CD4-positive, alpha-beta T cell (primary cell): ENCODE data around the gene LCAT. TPM values are rescaled to one million over a fixed set of nuclear protein-coding genes. Genes with fewer than 3 reads are reported as not detected.

ENCODE experiments used
- ATAC-seq: fragments of 200-7000 bp; cut with Tn5 transposase; one replicate; pipeline ENCODE4 v1.10.0; 2022; ENCODE audit warnings: mild to moderate bottlenecking; ENCODE audit not compliant: poor library complexity
- CTCF ChIA-PET: fragments of 350-600 bp; sonication (Branson Sonifier 250); formaldehyde crosslinking; loops from one replicate; lab custom pipeline; 2021; ENCODE audit warnings: antibody characterized with exemption, inconsistent platforms; lab: Charles Lee
- POLR2A ChIA-PET: fragments of 350-600 bp; sonication (Branson Sonifier 250); formaldehyde crosslinking; loops from one replicate; lab custom pipeline; 2021; ENCODE audit warnings: antibody characterized with exemption, inconsistent platforms; lab: Charles Lee
- DNase-seq, 14 experiments: peaks; one replicate each; pipeline ENCODE4 v3.0.0-alpha.2; 2013 to 2020; ENCODE audit warnings: mixed read lengths in 2 of 14
- H3K27ac ChIP-seq, 2 donors: one replicate each; pipeline versions ENCODE4 v1.5.1 to v1.7.0; 2013; ENCODE audit warnings: low read length in 2 of 2, low read depth in 1 of 2, mild to moderate bottlenecking in 1 of 2
- H3K27me3 ChIP-seq, 2 experiments: 1 replicate in 1 of 2; 2 replicates in 1 of 2; pipeline versions ENCODE4 v1.6.1 to v1.7.0; 2013; ENCODE audit warnings: low read length in 2 of 2, control low read depth in 1 of 2, mild to moderate bottlenecking in 1 of 2, moderate library complexity in 1 of 2; ENCODE audit not compliant: insufficient read depth in 2 of 2, control insufficient read depth in 1 of 2
- H3K36me3 ChIP-seq: one replicate; pipeline ENCODE4 v1.6.1; 2013; ENCODE audit warnings: low read length, control low read depth; ENCODE audit not compliant: insufficient read depth
- H3K4me1 ChIP-seq: one replicate; pipeline ENCODE4 v1.6.1; 2013; ENCODE audit warnings: low read length, control low read depth; ENCODE audit not compliant: insufficient read depth
- H3K4me3 ChIP-seq: one replicate; pipeline ENCODE4 v1.5.1; 2013; ENCODE audit warnings: mild to moderate bottlenecking, low read length, moderate library complexity
- H3K9me3 ChIP-seq, 2 experiments: 1 replicate in 1 of 2; 2 replicates in 1 of 2; pipeline versions ENCODE4 v1.6.1 to v1.7.0; 2013; ENCODE audit warnings: low read length in 2 of 2, mild to moderate bottlenecking in 2 of 2, control low read depth in 1 of 2, moderate library complexity in 1 of 2; ENCODE audit not compliant: control insufficient read depth in 1 of 2, insufficient read depth in 1 of 2
- H3K27ac Mint-ChIP-seq: one replicate; pipeline ENCODE4 v1.8.0; 2020; ENCODE audit warnings: mixed read lengths
- H3K27me3 Mint-ChIP-seq: one replicate; pipeline ENCODE4 v1.8.0; 2021; ENCODE audit warnings: mixed read lengths
- H3K36me3 Mint-ChIP-seq: one replicate; pipeline ENCODE4 v1.8.0; 2021; ENCODE audit warnings: low read depth, mixed read lengths
- H3K4me1 Mint-ChIP-seq: one replicate; pipeline ENCODE4 v1.8.0; 2021; ENCODE audit warnings: low read depth, mixed read lengths
- H3K4me3 Mint-ChIP-seq: one replicate; pipeline ENCODE4 v1.8.0; 2020; ENCODE audit warnings: mild to moderate bottlenecking, mixed read lengths
- H3K9me3 Mint-ChIP-seq: one replicate; pipeline ENCODE4 v1.8.0; 2020; ENCODE audit warnings: mixed read lengths
- CTCF ChIP-seq: fragments of 200-600 bp; IDR thresholded peaks from one replicate; pipeline ENCODE4 v1.8.0; 2022; ENCODE audit warnings: antibody characterized with exemption, mild to moderate bottlenecking
- intact Hi-C, 2 experiments: fragments of 100-400 bp; cut with DNase I in 1 of 2; cut with micrococcal nuclease in 1 of 2; formaldehyde crosslinking; loops; one replicate each; pipeline versions ENCODE4 v1.15.1 to v1.9.0; 2023 to 2025; cut with DNase I, micrococcal nuclease
- total RNA-seq, 174 experiments: library from RNA in 2 of 174; stranded (reverse) in 2 of 174; gene quantifications; one replicate each; pipeline ENCODE4 v1.2.3 and lab custom pipeline; 2021 to 2026

LCAT gene
- total RNA-seq, 2 experiments from 2014 or later = 5.9 to 6.3 TPM

GRCh38 chr16:67936124-67936879, 7.6 kb downstream of the LCAT start, which contains the start of gene PSMB10:
PSMB10 (minus strand) TSS chr16:67936850; CDS start chr16:67936749, 101 bp downstream.
- no peaks in the 10 kb centered on the region for H3K9me3 ChIP-seq
- intact Hi-C loops = loop anchor here (1.0 to 5.0 kb wide), 7 partner anchors 32 to 106 kb away; partner anchors contain the start of genes SLC12A4 (in 2 of the 2), DDX28 (in 1 of the 2), DUS2 (in 1 of the 2) and NUTF2 (in 1 of the 2)
- CTCF ChIA-PET = interaction anchor here (1.0 to 2.7 kb wide), 6 partner anchors 52 to 415 kb away, joined by 3 to 10 read pairs (median 5); partner anchors contain the start of genes DDX28 and DUS2
- no peaks in the 10 kb centered on the region for H3K9me3 Mint-ChIP-seq
- H3K27ac Mint-ChIP-seq = peak within 1 kb of the TSS; percentile 95
- TF ChIP-seq CTCF = no peak
- peaks cover 40% of the 10 kb centered on the region for H3K4me1 Mint-ChIP-seq
- H3K36me3 Mint-ChIP-seq = peaks cover 49% of the 10 kb centered on the region
- H3K36me3 ChIP-seq = peaks cover 33% of the 10 kb centered on the region
- H3K27ac ChIP-seq = peak within 1 kb of the TSS; percentile 84 to 89
- H3K4me3 Mint-ChIP-seq = peak within 1 kb of the TSS; percentile 98
- peak within 1 kb of the TSS; percentile 96 for H3K4me3 ChIP-seq
- no peaks in the 10 kb centered on the region for H3K27me3 Mint-ChIP-seq
- POLR2A ChIA-PET = interaction anchor here (0.7 to 3.8 kb wide), 47 partner anchors 8 to 455 kb away, joined by 3 to 44 read pairs (median 5); partner anchors contain the start of genes ACD, ATP6V0D1, CARMIL2 and CENPT
- H3K4me1 ChIP-seq = peaks cover 54% of the 10 kb centered on the region
- DNase-seq (peak in 11 of 14 experiments; percentile 10 to 73 (median 34)), ATAC-seq (peak; percentile 47)
- no peaks in the 10 kb centered on the region for H3K27me3 ChIP-seq

DNA sequence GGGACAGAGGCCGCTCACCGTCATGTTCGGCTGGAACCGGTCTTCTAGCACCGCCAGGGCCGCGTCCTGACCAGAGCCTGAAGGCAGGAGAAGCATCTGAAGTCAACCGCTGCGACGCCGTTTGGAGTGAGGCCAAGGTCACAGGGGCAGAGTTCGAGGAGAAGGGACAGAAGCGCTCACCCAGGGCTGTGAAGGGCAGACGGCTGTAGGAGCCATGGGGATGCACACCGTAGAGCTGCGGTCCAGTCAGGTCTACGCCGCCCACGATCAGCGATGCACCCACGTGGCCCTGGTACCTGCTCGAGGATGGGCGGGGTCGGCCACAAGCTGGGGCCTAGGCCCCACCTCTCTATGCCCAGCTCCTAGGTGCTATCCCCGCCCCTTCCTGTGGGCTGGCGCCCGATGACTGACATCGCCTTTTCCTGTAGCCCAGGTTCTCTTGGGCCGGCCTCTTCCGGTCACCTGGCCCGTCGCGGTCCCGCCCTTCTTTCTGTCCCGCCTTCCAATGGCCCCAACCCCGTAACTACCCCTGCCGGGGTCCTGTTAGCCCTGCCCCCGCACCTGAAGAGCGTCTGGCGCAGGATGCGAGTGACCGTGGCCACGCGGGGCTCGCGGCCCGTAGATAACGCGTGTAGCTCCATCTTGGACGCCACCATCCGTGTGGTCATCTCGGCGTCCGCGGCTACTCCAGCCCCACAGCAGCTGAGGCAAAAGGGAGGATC, 8.4 kb downstream of the LCAT start:
- Histone ChIP-seq H3K4me3 (peak overlapping the region; percentile 96), H3K9me3 (no peaks in the 10 kb centered on the region), H3K4me1 (peaks cover 48% of the 10 kb centered on the region), H3K27me3 (no peaks in the 10 kb centered on the region), H3K27ac (peak overlapping the region; percentile 84 to 89), H3K36me3 (peaks cover 34% of the 10 kb centered on the region)
- Mint-ChIP-seq H3K4me3 (peak overlapping the region; percentile 98), H3K4me1 (peaks cover 38% of the 10 kb centered on the region), H3K27me3 (no peaks in the 10 kb centered on the region), H3K9me3 (no peaks in the 10 kb centered on the region), H3K36me3 (peaks cover 53% of the 10 kb centered on the region), H3K27ac (peak overlapping the region; percentile 95)
- ChIA-PET CTCF (interaction anchor here (1.0 to 2.7 kb wide), 4 partner anchors 52 to 119 kb away, joined by 3 to 10 read pairs (median 8); partner anchors contain the start of genes DDX28 and DUS2), POLR2A (interaction anchor here (0.6 to 3.8 kb wide), 46 partner anchors 9 to 454 kb away, joined by 3 to 44 read pairs (median 5); partner anchors contain the start of genes ACD, ATP6V0D1, CENPT and CTCF)
- intact Hi-C loops = loop anchor here (1.0 to 5.0 kb wide), 9 partner anchors 33 to 149 kb away; partner anchors contain the start of genes PSKH1 (in 2 of the 2), SLC12A4 (in 2 of the 2), DDX28 (in 1 of the 2) and DUS2 (in 1 of the 2)
- peak; percentile 91 for ATAC-seq
- peak; percentile 86 to 99 (median 94) for DNase-seq
- TF ChIP-seq CTCF = no peak

DNA sequence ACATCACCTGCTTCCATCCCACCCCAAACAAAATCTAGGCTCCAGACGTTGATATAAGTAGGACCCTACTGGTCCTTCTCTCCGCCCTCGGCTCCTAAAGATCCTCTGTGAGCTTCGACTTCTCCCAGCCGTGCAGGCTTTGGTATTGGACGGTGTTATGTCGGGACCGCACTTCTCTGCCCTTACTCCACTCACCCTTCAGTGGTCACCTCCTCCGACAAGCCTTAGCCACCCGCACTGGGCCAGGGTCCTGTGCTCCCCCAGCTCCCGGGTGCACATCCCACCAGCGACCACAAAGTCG, 8.9 kb downstream of the LCAT start:
- Mint-ChIP-seq H3K4me1 (peaks cover 33% of the 10 kb centered on the region), H3K27me3 (no peaks in the 10 kb centered on the region), H3K27ac (peak overlapping the region; percentile 95), H3K36me3 (peaks cover 53% of the 10 kb centered on the region), H3K9me3 (no peaks in the 10 kb centered on the region), H3K4me3 (peak overlapping the region; percentile 98)
- intact Hi-C loops = loop anchor here (2.0 to 5.0 kb wide), 4 partner anchors 42 to 150 kb away; partner anchors contain the start of genes PSKH1 (in 2 of the 2) and NFATC3 (in 1 of the 2)
- DNase-seq = no peak
- Histone ChIP-seq H3K27ac (peak overlapping the region; percentile 74 to 84), H3K27me3 (no peaks in the 10 kb centered on the region), H3K36me3 (peaks cover 39% of the 10 kb centered on the region), H3K4me1 (peaks cover 43% of the 10 kb centered on the region), H3K9me3 (no peaks in the 10 kb centered on the region), H3K4me3 (peak overlapping the region; percentile 96)
- ChIA-PET POLR2A (interaction anchor here (0.6 to 3.8 kb wide), 42 partner anchors 9 to 454 kb away, joined by 3 to 44 read pairs (median 6); partner anchors contain the start of genes ACD, ATP6V0D1, CENPT and CTCF), CTCF (interaction anchor here (1.0 to 2.7 kb wide), 4 partner anchors 51 to 118 kb away, joined by 3 to 10 read pairs (median 8); partner anchors contain the start of genes DDX28 and DUS2)
- TF ChIP-seq CTCF = no peak
- ATAC-seq = no peak
